SK-MEL-5 (cell line): ENCODE data around the gene ARL15. TPM values are rescaled to one million over a fixed set of nuclear protein-coding genes. Genes with fewer than 3 reads are reported as not detected.

Experiments
- DNase-seq: peaks from one replicate; pipeline ENCODE4 v3.0.0-alpha.2; 2016; ENCODE audit warnings: low read depth, low spot score
- in situ Hi-C: cut with HindIII; loops from 2 replicates; pipeline ENCODE4 v1.10.0; 2016; ENCODE audit warnings: low sequenced_read_pairs, high pct_unique_total_duplicates, low pct_unique_long_range_greater_than_20kb
- total RNA-seq: library from RNA; depleted of rRNA; stranded (reverse); fragments of >200 nt; shearing (Covaris generic); gene quantifications from 2 replicates; pipeline ENCODE4 v1.2.3, GENCODE V29; 2014

ARL15 gene
- total RNA-seq, 1 experiment from 2014 or later = 14.9 TPM

- in situ Hi-C loops = no loop called here
- no peak for DNase-seq
These were observed 36.7 kb downstream of the ARL15 start for GRCh38 chr5:54273715-54274114.

GRCh38 chr5:54272746-54273145 is 37.6 kb downstream of the ARL15 start:
- in situ Hi-C loops = no loop called here
- no peak for DNase-seq

GRCh38 chr5:54270326-54270725 is 40.0 kb downstream of the ARL15 start:
- in situ Hi-C loops = no loop called here
- no peak for DNase-seq

GRCh38 chr5:54264574-54264973 is 45.8 kb downstream of the ARL15 start:
- in situ Hi-C loops = no loop called here
- DNase-seq = no peak

GRCh38 chr5:54263447-54263846 is 46.9 kb downstream of the ARL15 start:
- in situ Hi-C loops = no loop called here

GRCh38 chr5:54261596-54261995 is 48.8 kb downstream of the ARL15 start:
- in situ Hi-C loops = no loop called here
- no peak for DNase-seq

More at GRCh38 chr5:54263447-54263846, 46.9 kb downstream of the ARL15 start:
- DNase-seq = no peak

- no peak for DNase-seq
- in situ Hi-C loops = no loop called here
These were observed 50.4 kb downstream of the ARL15 start for GRCh38 chr5:54259981-54260380.

- DNase-seq = no peak
- in situ Hi-C loops = no loop called here
These were observed 51.3 kb downstream of the ARL15 start for GRCh38 chr5:54259090-54259489.

GRCh38 chr5:54257366-54258118 is 52.8 kb downstream of the ARL15 start:
- in situ Hi-C loops = no loop called here
- DNase-seq = no peak

- DNase-seq = peak; percentile 62
- in situ Hi-C loops = no loop called here
These were observed 55.7 kb downstream of the ARL15 start for GRCh38 chr5:54254482-54255198.

- no peak for DNase-seq
- in situ Hi-C loops = no loop called here
These were observed 58.4 kb downstream of the ARL15 start for GRCh38 chr5:54251981-54252380.

- in situ Hi-C loops = no loop called here
- DNase-seq = no peak
These were observed 61.0 kb downstream of the ARL15 start for GRCh38 chr5:54249210-54250028.

GRCh38 chr5:54247226-54247625 is 63.1 kb downstream of the ARL15 start:
- in situ Hi-C loops = no loop called here

GRCh38 chr5:54243483-54244080 is 66.8 kb downstream of the ARL15 start:
- in situ Hi-C loops = no loop called here
- peak; percentile 53 for DNase-seq

More at GRCh38 chr5:54247226-54247625, 63.1 kb downstream of the ARL15 start:
- DNase-seq = no peak

GRCh38 chr5:54242297-54242696 is 68.1 kb downstream of the ARL15 start:
- DNase-seq = no peak
- in situ Hi-C loops = no loop called here

GRCh38 chr5:54234304-54234933 is 76.0 kb downstream of the ARL15 start:
- peak; percentile 55 for DNase-seq
- in situ Hi-C loops = no loop called here

GRCh38 chr5:54230936-54231685 is 79.3 kb downstream of the ARL15 start:
- DNase-seq = no peak
- in situ Hi-C loops = no loop called here
